OCI-M2 (cell line): ENCODE measurements around the gene GTPBP1.

Experiments
- DNase-seq: peaks from one replicate; lab custom pipeline; 2025; ENCODE audit not compliant: unreplicated experiment; lab: John Stamatoyannopoulos, UW

GTPBP1 gene

DNA sequence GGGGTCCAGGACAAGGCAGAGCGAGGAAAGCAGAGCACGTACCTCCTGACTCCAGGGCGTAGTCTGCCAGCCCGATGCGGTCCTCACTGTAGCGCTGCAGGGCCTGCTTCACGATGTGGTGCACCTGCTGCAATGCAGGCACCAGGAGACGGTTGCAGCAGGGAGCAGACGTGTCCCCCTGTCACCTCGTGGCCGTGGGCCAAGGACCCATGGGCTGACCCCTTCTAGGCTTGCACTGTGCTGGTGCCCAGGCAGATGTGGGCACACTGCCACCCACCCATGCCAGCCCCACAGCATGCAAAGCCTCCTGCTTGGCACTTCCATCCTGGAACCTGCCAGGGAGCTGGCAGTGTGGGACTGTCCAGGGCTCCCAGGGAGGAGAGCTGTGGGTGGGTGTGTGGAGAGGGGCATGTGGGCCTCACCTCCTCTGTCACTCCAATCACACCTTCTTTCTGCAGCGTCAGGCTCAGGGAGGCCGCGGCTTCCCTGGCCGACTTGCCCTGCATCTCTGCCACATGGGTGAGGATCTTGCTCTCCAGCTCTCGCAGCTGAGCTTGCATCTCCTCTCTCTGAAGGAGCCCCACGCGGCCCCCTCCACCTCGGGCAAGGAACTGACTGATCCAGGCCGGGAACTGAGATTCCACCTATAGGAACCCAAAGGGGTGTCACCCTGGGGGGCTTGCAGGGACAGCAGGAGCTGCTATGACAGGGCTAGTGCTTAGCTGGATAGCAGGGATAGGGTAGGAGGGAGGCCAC lies 33.7 kb downstream of the GTPBP1 start:
- no peak for DNase-seq

DNA sequence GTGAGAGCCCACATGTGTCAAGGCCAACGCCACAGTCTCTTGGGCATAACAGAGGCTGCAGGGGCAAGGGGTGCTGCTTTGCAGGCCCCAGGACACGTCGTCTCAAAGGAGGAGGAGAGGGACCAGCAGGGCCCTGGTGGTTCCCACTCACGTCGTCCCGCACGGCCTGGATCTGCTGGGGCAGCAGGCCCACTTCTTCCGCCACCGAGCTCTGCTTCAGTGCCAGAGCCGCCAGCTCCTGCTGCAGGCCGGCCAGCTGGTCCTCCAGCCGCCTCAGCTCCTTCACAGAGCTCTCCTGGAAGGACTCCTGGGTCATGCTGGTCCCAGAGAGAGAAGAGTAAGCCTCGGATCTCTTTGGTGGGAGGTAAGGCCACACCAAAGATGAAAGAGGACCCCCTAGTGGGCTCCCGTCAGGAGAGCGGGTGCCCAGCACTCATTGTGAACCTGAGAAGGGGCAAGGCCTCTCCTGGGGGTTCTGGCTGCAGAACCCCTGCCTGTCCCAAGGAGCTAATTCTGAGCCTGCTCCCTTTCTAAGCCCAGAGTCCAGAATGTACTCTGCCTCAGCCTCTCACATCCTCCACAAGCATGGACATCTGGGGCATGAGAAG lies 34.5 kb downstream of the GTPBP1 start:
- no peak for DNase-seq

DNA sequence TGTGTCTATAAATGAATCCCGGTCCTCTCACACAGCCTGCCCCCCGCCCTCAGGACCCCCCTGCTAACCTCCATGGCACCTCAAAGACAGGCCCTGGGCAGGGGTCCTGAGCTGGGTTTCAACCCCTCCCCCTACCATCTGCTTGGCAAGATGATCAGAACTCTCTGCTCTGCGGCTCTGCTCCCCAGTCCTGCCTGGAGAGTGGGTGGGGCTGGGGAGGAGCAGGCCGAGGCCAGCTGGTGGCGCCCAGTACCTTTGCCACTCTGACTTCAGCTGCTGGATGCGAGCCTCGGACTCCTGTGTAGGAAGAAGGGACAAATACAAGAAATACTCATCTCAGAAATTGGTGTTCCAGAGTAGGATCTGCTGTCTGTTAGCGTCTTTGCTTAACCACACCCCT lies 35.0 kb downstream of the GTPBP1 start:
- no peak for DNase-seq

DNA sequence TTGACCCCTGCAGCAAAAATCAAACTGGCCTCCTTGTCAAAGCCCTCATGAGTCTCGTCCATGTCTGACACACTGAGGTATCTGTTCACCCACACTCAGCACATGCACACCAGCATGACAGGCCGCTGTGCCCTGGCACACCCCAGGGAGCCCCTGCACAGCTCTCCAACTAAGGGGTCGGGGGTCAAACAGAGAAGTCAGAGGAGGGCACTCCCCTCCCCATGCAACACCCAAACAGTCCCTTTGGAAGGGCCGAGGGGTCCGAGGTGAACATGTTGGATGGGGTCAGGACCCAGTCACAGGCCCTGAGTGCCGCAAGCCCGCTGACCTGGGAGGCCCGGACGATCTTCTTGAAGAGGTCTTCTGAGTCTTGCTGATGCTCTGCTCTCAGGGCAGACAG lies 35.4 kb downstream of the GTPBP1 start:
- DNase-seq: no peak

DNA sequence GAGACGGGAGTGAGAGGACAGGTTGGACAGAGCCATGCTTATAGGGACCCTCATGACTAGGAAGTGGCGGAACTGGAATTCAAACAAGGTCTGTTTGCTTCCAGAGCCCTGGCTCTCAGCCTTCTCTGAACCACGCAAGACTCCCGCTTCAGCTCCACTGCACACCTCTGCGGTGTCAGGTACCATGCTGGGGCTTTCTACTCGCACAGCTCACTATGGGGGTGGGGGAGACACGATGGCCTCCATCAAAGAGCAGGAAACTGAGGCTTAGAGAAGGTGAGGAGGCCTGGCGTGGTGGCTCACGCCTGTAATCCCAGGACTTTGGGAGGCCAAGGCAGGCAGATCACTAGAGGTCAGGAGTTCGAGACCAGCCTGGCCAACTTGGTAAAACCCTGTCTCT lies 35.8 kb downstream of the GTPBP1 start:
- DNase-seq: no peak

DNA sequence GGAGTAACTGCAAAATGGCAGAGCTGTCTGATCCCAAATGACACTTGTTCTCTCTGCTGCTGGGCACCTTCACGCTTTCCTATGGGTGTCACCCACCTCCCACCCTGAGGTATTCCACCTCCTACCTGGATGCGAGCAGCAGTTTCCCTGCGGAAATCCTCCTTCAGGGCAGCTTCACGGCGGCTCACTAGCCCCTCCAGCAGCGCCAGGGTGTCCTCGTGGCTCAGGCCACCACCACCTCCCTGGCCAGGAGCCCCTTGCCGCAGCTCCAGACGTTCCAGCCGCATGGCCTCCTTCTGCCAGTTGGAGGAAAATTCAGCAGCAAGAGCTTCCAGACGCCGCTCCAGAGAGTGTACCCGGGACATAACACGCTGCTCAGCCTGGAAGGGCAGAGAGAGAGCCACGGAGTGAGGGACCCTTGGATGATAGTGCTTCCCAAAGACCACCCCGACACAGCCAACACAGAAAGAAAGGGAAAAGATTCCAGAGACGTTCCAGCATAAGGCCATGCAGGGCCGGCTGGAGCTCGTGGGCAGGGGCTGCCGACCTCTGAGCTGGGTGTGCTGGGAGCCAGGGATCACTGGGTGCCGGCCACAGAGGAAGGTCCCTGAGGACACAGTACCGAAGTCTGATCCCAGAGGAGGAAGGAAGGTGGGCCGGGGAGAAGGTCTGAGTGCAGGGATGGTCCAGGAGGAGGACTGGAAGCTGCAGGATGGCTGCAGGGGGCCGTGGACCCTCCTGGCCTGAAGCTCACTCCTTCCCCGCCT lies 36.6 kb downstream of the GTPBP1 start:
- DNase-seq: no peak

DNA sequence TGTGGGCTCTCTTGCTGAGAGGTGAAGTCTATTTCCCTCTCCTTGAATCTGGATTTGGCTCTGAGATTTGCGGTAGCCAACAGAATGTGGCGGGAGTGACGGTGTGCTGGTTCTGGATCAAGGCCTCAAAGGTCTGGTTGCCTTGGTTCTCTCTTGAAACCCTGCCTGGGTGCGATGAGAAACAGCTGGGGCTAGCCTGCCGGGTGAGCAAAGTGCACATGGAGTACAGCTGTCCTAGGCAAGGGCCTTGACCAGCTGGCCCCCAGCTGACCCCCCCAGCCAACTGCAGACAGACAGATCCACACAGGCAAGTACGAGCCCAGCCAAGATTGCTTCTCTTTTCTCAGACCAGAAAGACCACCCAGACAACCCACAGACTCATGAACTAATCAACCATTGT lies 39.2 kb downstream of the GTPBP1 start:
- DNase-seq: no peak

DNA sequence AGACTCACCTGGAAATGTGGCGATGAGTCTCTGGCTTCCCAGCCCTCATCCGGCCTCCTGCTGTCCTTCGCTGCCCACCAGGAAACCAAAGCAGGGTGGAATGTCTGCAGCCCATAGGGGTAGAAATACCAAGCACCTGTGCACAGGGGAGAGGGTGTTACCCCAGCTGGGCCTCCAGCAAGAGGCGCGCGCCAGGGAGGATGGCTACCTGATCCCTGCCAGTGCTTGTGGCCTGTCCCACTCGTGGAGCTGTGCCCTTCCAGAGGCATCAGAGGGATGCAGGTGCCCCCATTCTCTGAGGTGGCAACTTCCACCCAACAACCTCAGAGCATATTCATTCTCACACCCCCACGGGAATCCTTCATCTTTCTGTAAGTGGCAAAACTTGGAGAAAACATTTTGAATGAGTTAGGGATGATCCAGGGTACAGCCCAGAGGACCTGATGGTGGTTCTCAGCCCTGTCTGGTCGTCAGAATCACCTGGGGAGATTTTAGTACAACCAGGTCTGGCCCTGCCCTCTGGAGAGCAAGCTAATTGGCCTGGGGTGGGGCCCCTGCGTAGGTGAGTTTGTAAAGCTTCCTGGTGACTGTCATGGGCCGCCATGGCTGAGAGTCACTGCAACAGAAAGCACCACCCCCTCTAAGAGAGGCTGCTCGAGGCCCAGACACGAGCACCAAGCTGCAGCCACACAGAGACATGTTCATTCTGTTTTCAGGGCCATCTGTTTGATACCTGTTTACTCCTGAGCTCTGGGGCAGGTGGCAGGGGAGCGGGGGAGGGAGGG lies 40.1 kb downstream of the GTPBP1 start:
- DNase-seq: no peak

DNA sequence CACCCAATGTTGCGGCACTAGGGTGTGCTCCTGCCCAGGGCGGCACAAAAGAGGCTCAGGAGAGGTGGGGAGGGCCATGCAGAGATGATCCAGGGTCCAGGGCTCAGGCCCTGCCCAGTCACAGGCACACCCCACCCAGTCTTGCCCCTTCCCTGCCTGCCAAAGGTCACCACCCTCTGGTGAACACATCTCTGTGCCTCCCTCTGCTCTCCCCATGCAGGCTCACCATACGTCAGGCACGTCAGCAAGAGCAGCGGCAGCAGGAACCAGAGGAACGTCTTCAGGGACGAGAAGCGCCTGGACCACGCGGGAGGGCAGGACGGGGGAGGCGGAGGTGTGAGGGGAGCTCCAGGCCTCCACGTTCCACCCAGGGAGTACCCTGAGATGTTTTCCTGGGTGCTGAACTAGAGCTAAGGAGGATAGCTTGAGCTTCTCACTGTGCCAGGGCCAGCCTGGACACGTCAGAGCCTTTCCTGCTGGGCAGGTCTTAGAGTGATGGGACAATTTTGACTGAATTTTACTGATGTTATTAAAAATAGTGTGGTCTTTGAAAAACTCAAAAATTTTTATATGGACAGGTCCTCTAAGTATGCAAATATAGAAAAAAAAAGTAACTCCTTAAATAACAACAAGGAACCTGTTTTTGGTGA lies 42.9 kb downstream of the GTPBP1 start:
- no peak for DNase-seq

DNA sequence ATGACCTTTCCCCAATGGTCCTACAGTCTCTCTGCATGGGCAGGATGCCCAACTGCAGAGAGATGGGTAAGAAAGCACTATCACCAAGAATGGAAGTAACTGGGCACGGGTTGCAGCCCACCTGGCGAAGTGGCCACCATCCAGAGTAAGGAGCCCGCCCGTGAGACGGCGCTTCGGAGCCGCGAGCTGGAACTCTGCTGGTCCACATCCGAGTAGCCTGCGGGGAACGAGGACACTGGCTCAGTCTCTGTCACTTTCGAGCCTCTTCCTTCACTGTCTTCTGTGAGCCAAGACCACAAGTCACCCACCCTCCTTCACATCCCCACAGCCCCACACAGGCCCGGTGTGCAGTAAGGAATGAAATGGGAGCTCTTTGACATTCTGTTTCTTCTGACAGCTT lies 44.4 kb downstream of the GTPBP1 start:
- DNase-seq: no peak

DNA sequence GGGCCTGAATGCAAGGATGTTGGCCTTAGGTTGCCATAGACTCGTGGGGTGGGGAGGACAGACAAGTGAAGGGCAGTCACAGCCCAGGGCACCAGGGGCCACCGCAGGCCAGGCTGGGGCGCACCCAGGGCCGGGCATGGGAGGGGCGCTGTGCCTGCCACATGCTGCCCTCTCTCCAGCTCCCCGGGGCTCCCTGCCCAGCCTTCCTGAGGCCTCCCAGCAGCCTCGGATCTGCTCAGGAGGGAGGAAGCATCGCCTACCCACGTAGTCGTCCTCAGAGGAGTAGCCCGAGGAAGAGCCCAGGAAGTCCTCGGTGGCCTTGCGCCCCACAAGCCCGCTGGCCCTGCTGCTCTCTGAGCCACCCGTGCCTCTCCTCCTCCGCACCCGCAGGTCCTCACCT lies 44.9 kb downstream of the GTPBP1 start:
- no peak for DNase-seq

DNA sequence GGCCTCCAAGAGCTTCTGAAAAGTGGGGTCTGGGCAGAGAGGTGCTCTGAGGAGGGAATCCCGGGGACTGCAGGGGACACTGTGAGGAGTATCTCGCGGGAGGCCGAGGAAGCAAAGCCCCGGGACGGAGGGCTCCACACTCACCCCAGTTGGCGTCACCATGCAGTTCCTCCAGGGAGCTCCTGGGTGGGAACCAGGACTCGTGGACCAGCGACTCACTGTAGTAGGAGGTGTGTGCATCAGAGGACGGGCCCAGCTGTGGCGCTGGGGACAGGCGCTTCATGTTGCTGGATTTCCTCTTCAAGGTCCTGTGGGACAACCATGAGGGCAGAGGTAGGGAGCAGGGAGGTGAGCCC lies 45.3 kb downstream of the GTPBP1 start:
- DNase-seq: no peak

DNA sequence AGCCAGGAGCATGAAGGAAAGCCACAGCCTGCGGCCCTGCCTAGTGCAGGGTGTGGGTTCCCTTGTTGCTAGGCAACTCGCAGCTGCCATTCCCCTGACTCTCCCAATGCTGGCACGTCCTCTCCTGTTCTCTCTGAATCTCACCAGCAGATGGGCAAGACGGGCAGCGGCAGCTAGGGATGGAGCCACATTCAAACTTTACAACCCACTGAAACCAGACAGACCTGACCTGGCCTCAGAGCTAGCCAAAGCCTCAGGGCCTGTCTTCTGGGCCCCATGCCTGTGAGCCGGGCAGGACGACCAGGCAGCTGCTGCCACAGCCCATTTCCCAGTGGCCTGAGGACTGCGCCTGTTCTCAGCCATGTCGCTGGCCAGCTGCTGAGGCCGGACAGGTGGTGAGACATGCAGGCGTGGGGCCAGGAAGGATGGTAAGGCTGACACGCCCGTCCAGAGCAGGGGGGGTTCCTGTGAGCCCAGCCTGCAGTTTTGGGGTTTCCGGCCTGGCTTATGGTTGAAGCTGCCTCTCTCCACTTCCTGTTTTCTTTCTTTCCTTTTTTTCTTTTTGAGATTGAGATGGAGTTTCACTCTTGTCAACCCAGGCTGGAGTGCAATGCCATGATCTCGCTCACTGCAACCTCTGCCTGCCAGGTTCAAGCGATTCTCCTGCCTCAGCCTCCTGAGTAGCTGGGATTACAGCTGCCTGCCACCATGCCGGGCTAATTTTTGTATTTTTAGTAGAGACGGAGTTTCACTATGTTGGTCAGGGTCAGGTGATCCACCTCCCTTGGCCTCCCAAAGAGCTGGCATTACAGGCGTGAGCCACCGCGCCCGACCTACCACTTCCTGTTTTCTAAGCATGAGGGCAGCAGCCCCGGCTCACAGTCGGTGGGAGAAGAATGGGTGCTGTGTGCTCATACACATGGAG lies 45.9 kb downstream of the GTPBP1 start:
- DNase-seq: no peak

DNA sequence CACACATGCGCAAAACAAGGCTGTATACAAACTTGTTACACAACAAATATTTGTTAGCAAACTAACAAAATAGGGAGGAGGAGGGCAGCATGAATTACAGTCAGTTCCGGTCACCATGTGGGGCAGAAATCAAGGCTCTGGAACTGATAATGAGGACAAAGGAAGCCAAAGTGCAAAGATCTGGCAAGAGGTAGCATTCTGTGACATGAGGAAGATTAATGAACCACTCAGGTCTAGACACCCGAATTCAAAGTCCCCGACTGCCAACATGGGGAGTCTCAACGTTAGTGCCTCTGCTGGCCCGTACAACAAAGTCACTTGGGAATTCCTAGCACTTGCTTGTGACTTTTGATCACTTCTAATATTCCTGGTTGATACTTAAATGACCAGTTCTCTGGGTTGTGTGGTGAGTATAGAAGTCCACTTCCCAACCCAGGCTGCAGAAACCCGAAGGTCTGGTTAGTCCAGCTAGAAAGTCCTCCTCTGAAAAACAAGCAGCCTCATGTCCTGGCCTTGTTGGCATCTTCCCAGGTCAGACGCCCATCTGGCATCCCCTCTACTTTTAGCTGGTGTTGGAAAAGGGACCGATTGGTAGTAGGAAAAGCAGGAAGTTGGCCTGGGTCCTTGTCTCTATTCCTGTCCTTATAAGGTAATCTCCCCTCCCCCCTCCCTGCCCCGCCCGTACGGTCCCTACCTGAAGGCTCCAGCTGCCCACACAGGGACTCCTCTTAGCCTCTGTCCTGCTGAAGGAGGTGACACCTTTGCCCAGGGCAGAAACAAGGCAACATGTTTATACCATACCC lies 48.4 kb downstream of the GTPBP1 start:
- DNase-seq: no peak

DNA sequence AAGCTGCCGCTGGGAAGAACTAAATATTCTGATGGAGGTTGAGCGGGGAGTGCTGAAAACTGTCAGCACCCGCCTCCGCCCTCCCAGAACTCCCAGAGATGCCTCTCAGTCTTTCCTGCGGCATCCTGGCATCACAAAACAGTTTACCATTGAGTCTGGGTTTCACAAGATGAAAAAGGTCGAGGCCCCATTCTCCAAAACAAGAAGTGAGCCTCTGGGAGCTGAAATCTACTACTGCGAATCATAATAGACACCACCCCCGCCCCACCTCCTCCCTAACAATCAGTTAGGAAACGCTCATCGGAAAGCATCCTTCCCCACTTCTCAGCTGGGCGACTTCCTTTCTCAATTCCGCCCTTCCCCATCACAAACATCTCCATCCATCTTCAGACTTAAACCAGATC lies 49.0 kb downstream of the GTPBP1 start:
- no peak for DNase-seq

DNA sequence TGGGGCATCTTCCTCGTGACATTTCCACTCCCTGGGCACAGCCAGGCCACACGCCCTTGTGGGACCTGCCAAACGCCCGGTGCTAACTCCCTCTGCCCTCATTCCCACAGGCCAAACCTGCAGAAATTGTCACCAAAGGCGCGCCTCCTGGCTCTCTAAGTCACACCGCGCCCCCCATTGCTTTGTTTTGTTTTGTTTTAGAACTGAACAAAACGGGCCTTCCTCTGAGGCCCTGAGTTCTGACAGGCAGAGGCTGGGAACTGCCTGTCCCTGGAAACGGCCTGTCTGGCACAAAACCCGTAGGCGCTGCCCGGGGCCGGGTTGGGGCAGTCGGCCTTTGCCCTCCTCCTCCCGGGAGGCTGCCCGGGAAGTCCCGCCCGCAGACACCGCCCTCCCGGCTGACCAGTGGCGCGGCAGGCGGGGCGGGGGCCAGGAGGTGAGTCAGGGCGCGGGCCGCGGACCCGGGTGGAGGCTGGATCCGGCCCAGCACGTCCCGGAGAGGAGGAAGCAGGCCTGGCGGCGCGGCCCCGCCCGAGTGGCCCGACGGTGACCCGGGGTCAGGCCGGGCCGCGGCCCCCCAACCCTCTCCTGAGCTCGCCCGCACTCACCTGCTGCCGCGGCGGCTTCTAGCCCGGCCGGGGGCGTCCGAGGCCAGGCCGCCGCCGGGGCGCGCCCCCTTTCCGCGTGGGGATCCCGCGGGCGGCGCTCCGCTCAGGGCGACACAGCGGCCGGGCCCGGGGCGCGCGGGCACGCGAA lies 49.6 kb downstream of the GTPBP1 start:
- DNase-seq: no peak

DNA sequence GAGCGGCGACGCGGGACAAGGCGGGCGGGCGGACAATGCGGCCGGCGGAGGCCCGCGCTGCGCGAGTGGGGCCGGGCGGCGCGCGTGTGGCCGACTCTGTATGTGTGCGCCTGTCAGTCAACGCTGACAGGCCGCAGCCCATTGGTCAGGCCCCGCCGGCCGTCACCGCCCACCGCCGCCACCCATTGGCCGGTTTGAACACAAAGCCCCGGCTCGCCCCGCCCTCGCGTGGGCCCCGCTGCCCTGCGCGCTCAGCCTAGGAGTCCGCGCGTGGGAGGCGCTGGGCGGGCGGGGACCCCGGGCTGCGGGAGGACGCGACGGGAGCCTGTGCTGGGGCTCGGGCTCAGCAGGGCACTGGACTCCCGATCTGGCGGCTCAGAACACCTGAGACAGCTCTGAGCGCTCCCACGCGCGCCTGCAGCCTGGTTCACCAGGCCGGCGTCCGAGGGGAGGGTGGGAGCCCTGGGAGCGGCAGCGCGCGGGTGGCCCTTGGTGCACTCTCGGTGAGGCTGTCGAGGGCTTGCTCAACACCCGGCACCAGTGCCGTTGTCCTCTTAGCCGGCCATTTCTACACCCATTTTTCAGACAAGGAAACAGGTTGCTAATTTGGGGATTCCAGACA lies 50.3 kb downstream of the GTPBP1 start, which contains the start of gene SUN2:
TSS of gene SUN2 (minus strand) at position 88 of the 622 bp plus-strand sequence. CDS start 3,370 bp downstream, outside the sequence.
- DNase-seq: no peak
